Uterus (tissue), 2 donors: ENCODE results near the gene EFS.

ENCODE experiments used
- POLR2A ChIP-seq, 2 donors: fragments of 450-650 bp; IDR thresholded peaks; one replicate each; pipeline ENCODE4 v1.6.1; 2016; ENCODE audit warnings: antibody characterized with exemption in 2 of 2, mild to moderate bottlenecking in 1 of 2, moderate library complexity in 1 of 2
- TF ChIP-seq, protein P1 (sequence below), 4 experiments: fragments of 200-600 bp in 2 of 4; fragments of 450-650 bp in 2 of 4; sonication (generic) in 2 of 4; IDR thresholded peaks; one replicate each; pipeline ENCODE4 v1.5.1; 2016 to 2019; ENCODE audit warnings: antibody characterized with exemption in 4 of 4, mild to moderate bottlenecking in 2 of 4, moderate library complexity in 1 of 4

DNA sequence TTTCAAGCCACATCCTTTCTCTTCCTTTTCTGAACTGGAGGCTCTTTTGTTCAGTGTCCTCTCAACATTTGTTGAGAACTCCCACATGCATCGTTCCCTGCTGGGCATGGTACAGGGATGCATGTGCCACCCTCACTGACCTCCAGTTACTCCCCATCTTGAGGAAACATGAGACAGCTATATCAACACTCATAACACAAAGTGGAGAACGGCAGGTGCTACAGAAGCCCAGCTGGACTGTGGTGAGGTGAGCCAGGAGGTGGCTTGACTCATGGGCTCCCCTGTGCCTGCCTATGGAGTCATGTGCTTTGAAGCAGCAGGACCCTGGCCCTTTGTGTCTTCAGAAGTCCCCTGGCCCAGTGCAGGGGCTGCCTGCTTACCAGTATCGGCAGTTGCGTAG lies 33.4 kb upstream of the EFS start:
- TF ChIP-seq, protein P1, sequence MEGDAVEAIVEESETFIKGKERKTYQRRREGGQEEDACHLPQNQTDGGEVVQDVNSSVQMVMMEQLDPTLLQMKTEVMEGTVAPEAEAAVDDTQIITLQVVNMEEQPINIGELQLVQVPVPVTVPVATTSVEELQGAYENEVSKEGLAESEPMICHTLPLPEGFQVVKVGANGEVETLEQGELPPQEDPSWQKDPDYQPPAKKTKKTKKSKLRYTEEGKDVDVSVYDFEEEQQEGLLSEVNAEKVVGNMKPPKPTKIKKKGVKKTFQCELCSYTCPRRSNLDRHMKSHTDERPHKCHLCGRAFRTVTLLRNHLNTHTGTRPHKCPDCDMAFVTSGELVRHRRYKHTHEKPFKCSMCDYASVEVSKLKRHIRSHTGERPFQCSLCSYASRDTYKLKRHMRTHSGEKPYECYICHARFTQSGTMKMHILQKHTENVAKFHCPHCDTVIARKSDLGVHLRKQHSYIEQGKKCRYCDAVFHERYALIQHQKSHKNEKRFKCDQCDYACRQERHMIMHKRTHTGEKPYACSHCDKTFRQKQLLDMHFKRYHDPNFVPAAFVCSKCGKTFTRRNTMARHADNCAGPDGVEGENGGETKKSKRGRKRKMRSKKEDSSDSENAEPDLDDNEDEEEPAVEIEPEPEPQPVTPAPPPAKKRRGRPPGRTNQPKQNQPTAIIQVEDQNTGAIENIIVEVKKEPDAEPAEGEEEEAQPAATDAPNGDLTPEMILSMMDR (IDR thresholded peaks at IDR 0.05): no peak
- no peak for TF ChIP-seq POLR2A (IDR thresholded peaks at IDR 0.05)
